ENCODE measurements around the gene BMF.

The BMF gene

DNA sequence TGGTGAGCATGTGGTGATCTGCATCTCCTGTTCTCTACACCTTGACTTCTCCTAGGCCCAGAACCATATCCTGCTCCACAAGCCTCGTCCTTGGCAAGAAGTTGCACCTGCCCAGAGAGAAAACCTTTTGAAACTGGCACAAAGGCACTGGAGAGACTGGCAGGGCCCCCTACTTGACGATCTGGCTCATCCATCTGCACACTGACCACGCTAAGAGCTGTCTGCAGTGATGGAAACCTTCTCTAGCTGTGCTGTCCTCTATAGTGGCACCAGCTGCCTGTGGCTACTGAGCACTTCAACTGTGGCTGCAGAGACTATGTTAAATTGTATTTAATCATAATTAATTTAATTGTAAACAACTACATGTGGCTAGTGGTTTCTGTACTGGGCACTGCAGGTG lies 43.5 kb downstream of the BMF start:
- DNase-seq = no peak

DNA sequence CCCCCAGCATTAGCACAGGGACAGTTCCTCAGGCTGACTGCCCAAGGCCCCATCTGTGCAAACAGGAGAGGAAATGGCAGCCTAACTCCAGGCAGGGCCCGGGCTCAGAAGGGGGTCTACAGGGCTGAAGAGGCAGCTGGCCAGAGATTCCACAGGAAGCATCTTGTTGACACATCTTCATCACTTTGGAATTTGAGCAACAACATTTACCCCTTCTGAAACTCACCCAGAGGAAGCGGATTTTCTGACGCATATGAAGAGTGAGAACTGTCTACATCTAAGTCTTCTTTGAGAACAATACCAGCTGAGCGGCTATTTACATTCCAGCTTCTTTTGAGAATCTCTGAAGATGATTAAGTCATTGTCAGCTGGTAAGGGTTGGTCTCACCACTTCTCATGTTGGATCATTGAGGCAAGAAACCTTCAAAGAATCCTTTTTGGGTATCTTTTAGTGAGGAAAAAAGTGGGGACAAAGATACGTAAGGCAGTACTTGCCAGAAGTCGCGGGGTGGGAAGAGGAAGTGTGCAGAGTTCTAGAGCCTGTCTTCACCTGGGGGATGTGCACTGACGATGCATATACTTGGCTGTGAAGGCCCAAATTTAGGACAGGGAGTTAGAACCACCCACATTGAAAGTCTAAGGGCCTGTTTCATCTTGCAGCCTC lies 44.3 kb downstream of the BMF start:
- DNase-seq = no peak

DNA sequence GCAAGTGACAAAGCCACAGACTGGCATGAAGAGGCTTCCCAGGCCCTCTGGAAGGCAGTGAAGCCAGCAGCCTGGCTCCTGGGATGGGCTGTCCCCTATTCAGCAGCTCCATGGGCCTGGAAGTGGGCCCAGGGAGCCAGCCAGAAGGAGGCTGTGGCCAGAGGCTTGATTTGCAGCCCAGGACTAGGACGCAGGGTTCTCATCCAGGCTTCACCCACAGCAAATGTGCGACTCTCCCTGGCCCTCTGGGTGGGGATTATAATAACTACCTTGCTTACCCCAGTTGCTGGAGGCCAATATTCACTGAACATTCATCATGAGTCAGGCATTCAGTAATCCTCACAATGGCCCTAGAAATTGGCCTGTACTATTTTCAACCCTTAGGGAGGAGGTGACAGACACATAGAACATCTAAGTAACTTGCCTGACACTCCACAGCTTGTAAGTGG lies 45.1 kb downstream of the BMF start:
- no peak for DNase-seq

DNA sequence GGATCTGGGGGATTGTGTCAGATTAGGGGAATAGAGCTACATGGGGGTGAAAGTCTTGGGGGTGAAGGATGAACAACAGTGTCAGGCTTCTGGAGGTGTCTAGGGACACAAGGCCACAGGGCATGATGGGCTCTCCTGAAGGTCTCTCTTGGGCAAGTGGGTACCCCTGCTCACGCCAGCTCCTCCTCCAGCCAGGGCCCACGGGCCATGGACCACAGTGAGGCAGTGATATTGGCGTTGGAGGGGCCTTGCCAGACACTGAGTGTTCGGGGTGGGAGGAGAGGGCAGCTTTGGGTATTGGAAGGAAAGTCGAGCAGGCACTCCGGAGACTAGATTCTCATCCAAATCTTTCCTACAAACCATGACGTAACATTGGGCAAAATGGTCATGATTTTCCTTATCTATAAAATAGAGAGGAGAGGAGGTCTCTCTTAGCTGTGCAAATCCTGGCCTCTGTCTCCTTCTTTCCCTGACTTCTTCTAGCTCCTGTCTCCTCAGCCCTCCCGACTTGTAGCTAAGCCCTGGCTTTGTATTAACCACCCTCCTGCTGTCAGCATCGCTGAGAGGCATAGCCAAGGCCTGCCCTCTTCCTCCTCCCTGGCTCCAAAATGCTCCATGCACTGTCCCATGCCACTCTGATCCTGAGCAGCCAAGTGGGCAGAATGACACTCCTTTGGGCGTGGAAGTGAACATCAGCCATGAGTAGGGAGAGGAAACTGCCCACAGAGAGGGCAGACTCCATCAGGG lies 45.7 kb downstream of the BMF start:
- no peak for DNase-seq

DNA sequence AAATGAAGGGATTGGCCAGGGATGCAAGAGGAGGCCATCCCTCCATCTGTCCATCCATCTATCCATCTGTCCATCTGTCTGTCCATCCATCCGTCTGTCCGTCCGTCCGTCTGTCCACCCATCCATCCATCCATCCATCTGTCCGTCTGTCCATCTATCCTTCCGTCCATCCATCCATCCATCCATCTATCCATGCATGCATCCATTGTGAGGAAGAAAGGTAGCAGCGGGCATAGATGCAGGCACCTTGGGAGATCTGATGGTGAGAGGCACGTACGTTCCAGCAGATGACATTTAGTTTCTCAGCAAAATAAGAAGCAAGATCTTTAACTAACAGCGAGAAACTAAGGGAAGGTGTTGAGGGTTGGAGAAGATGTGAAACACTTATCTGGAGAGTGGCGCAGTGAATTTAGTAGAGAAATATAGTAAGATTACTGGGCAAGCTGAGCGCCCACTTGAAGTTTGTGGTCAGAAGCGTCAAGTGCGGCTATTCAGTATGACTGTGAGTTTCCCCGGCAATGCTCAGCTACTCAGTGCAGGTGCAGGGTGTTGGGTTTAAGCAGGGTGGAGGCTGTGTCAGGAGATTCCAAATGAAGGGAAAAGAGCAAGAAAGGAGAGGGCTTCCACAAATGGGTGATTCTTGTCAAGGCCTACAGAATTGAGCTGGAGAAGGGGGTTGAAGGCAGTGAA lies 47.3 kb downstream of the BMF start:
- DNase-seq = no peak

DNA sequence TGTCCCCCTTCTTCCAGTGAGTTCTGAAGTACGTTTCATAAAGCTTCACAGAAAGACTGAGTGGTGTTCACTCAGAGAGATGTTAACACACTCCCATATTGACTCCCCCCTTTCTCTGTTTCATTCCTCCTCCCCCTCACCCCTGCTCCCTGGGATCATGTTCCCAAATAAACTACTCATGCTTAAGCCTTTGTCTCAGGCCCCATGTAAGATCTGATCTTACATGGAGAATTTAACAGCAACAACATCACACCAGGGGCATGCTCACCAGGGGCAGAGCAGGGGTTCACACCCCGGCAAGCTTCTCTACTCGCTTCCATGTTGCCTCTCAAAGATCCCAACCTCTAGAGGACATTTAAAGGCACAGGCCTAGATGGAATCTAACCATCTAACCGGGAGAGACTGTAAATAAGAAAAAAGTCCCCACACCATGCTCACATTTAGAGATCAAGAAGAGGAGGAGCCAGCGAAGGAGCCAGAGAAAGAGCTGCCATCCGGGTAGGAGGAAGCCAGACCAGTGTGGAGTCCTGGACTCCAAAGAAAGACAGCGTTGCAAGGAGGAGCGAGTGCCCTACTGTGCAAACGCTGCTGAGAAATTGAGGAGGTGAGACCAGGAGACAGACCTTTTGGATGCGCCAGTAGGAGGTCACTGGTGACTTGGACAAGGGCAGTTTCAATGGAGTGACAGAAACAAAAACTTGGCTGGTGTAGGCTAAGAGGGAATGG lies 48.3 kb downstream of the BMF start:
- DNase-seq = no peak

DNA sequence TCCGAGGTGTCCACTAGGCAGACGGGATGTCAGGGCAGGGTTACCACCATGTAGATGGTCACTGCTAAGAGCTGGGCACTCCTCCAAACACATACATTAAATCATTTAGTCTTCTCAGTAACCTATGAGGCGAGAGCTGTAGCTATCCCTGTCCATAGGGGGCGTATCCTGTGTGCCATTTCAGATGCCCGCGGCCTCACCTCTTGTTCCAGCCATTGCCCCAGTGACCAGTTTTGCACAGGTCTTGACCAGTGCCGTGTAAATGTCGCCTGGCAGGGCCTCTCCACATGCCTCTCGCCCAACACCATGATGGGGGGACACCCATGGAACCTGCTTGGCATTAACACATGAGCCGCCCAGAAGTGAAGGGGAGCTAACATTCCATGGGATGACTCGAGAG lies 48.9 kb downstream of the BMF start:
- no peak for DNase-seq

DNA sequence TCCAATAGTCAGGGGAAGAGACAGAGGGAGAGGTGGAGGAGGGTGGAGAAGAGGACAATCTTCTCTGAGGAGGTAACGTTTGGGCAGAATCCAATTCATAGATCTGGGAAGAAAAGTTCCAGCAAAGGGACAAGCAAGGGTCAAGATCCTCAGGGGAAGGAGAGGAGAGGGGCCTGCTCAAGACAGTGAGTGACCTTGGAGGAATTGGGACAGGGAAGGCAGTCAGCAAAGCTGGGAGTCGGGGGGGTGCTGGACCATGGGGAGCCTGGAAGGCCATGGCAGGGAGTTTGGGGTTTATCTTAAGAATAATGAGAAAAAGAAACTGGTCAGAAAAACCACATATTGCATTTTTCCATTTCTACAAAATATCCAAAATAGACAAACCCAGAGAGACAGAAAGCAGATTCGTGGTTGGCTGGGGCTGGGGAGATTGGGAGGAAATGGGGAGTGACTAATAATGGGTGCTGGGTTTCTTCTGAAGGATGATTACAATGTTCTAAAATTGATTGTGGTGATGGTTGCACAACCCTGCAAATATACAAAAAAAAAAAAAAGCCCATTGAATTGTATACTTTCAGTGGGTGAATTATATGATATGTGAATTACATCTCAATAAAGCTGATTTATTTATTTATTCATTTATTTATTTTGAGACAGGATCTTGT lies 50.1 kb downstream of the BMF start:
- no peak for DNase-seq

DNA sequence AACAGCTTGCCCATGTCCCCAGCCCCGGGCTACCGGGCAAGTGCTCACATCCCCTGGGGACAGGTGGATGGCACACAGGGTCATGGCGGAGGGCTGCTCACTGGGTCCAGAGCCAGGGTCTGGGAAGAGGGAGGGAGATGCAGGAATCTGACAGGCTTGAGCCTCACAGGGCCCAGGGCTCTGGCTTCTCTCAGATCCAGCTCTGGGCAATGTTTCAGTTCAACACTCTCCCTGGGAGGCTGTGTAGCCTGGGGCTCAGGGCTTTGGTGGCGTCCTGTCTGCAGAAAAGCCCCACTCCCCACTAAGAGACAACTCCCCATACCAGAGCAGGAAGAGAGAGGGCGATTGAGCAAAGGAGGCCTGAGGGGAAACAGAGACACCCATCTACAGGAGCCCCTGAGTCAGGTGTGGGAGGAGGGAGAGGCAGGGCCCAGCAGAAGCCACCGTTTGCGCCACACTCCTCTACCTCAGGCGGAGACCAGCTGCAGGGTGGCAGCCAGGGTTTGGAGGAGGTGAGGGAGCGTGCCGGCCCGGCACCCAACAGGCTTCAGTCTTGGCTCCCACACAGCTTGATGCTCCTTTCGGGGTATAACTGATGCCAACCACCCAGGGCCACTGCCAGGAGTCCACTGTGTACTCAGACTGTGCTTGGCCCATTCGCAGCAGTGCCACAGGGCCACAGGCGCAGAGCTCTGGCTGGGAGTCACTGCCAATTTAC lies 52.9 kb downstream of the BMF start:
- no peak for DNase-seq

DNA sequence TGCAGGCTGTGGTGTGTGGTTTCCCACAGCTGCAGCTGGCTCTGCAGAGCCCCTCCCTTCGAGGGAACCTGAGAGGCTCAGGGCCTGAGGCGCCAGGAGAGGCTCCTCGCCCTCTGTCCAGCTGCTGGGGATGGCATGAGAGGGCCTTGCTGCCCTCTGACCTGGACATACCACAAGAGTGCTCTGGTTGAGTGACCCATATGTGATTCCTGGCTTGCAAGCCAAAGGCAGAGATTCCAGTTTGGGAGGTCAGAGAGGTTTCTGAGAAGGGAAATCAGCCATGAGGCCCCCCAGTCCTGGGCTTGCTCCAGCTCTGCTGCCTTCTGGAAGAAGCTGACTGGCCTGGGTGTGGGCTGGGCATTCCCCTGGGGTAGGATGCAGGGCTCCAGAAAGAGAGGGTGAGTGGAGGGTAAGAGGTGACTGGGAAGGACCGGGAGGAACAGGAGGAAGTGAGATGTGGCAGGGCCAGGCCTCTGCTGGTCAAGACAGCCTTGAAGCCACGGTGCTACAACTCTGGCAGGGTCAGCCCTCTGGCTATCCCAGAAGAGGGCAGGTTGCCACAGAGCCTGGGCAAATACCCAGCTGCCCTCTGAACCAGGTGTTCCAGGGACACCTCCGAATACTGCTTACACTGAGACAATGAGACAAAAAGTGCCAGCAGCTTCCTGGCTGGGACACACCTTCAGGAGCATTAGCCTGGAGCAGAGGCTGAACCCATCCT lies 53.7 kb downstream of the BMF start:
- no peak for DNase-seq

DNA sequence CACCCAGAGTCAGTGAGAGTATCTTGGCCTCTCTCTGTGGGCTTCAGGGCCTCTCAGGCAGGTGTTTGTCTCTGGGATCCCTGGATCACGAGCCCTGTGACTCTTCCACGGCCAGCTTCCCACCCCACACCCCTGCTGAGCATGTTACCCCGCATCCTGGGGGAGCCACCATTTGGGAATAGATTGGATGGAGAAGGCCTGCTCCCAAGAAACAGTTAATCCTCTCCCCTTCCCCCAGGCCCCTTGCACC lies 54.1 kb downstream of the BMF start:
- no peak for DNase-seq

DNA sequence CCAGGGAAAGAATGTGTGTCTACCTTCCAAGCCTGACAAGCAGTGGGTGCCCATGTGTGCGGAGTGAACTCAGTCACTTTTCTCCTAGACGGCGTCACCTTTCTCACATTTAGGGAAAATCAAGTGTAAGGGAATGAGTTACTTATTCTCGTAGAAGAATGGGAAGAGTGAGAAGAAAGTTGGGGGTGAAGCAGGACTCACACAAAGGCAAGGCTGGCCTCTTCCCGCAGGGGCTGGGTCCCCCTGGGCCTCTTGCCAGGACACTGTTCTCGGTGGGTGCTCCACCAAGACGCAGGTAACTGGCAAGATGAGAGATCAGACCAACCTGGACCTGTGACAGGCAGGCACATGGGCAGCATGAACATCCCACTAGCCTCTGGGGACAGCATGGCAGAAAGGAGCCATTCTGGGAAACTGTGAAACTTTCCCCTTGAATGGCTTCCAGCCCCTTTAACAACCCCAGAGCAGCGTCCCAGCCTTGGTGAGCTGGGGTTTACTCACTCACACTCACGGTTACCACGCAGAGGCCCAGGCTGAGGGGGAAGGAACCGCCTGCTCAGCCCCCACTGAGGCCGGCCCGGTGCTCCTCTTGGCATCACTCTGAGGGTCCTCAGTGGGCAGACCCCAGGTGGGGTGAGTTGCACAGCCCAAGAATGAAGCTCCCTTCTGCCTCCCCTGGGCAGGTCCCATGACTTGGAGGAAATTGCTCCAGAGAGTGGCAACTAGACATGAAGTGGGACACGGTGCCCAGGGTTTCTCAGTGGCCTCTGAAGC lies 54.7 kb downstream of the BMF start:
- no peak for DNase-seq

DNA sequence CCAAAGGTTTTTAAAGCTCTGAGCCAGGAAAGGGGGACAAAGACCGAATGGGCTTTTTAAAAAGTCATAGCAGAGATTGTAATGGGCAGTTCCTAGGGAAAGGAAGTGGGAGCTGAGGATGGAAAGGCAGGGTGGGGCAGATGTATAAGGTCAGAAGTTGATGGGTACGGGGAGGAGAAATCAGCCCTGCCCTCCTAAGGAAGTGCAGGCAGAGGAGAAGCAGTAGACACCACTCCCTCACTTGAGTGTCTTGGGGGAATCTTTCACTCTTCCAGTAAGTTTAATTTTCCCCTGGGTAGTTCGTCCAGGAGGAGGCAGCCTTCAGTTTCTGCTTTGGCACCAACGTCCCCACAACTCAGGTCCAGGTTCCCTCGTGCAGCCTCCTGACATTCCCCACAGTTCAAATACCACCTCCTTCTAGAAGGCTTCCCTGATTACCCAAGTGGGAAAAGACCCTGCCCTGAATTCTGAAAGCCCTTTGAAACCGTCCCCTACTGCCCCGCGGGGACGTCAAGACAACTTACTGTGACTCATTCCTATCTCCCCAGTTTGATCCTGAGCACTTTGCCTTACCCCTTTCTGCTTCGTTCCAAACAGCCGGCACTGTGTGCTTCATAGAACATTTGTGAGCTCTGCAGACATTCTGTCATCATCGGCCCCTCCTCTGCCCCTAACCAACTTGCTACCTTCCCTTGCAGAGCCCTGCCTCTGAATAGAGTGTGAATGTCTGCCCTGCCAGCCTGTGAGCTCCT lies 55.4 kb downstream of the BMF start:
- DNase-seq = no peak

DNA sequence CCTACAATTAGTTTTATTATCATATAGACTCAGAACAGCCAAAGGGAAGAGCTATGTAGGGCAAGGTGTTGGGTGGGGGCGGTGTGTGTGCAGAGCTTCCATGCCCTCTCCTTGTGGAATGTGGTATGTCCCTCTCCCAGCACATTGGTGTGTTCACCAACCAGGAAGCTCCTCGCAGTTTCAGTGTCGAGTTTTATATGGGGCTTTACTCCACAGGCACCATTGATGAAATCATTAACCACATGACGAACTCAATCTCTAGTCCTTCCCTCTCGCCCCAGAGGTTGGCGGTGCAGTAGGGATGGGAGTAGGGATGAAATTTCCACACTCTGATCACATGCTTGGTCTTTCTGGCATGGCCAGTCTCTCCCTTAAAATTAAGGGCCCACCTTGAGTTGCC lies 56.1 kb downstream of the BMF start:
- no peak for DNase-seq

DNA sequence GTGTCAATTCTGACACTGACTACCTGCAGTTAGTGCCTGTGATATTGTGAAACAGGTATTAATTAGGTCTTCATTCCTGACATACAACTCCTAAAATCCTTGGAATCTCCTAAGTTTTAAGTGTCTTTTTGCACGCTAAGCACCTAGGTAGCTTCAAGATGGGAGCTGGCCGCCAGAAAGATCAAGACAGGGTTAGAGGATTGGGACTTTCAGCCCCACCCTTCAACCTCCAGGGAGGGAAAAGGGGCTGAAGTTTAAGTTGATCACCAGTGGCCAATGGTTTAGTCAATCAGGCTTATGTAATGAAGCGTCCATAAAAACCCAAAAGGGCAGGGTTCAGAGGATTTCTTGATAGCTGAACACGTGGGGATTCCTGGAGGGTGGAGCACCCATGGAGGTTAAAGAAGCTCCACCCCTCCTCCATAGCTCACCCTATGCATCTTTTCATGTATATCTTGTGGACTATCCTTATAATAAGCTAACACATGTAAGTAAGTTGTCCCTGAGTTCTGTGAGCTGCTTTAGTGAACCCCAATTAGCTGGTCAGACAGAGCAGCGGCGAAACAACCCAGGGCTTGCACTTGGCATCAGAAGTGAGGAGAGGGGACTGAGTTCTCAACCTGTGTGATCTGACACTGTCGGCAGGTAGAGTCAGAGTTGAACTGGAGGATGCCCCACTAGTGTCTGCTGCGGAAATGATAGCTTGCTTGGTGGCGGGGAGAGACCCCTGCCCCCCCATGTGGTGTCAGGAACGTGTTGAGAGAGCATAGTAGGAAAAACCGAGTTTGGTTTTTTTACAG lies 56.9 kb downstream of the BMF start:
- DNase-seq = no peak

DNA sequence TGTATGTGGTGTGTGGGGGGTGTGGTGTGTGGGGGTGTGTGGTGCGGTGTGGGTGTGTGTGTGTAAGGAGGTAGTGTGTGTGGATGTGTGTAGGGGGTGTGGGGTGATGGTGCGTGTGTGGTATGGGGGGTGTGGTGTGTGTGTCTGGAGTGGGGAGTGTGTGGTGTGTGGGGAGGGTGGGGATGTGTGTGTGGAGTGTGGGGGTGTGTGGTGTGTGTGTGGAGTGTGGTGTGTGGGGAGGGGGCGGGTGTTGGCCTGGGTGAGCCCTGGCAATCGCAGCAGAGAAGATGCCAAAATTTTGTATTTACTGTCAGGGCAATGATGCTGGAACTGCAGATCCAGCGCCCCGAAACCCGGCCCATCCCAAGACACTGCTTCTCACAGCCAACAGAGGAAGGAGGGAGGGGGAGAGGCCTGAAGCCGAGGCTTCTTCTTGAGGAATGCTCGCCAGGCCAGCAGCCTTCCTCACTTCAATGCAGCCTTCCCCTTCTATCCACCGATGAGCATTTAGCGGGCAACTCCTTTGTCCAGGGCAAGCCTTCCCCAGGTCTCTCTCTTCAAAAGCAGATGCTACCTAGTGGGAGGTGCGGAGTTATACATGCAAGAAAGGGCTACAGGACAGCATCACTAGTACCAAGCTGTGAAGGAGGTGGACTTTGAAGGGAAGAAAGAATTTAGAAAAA lies 57.8 kb downstream of the BMF start:
- DNase-seq = no peak

DNA sequence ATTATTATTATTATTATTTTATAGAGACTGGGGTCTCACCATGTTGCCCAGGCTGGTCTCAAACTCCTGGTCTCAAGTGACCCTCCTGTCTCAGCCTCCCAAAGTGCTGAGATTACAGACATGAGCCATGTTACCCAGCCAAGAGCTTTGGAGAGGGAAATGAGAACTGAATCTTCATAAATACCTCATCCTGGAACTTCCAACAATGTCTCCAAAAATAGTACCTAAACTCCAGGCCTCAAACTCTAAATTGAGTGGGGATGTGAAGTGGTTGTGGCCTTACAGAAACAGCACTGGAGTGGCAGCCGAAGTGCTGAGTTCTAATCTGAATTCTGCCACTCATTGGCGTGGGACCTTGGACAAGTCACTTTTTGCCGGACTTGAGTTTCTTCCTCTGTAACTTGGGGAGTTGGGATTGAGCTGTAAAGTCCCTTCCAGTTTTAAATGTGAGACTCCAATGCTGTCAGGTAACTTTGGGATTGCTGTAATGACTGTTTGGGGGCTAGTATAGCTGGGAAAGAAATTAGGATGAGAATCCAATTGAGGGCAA lies 59.7 kb downstream of the BMF start:
- no peak for DNase-seq

DNA sequence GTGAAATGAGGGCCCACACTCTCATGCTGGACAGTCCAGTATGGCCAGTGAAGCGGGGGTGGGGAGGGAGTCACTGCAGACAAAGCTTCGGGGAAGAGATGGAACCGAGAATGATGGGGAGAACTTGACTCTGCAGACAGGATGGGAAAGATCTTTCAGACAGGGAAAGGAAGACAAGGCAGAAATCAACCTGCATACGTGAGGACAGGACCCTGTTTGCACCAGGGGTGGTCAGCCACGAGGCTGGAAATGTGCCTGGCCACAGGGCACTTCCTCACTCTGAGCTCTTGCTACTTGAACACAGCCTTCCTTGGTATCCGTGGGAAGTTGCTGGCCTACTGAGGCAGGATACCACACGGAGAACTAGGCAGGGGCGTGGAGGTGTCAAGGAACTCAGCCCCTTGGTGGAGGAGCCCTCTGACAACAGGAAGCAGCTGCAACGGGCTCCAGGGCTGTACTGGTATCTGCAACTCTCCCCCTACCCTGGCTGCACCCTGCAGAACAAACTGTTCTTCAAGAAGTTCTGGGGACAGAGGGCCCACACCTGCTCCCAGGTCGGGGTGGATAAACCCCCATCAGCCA lies 60.4 kb downstream of the BMF start:
- no peak for DNase-seq
